HPDE6-E6E7 (cell line): ENCODE data around the gene COA5.

ENCODE experiments used
- DNase-seq: peaks from one replicate; pipeline ENCODE4 v3.0.0; 2011; ENCODE audit warnings: missing footprints; ENCODE audit errors: extremely low spot score

Gene COA5

GRCh38 chr2:98608116-98608961 lies at the start of gene COA5, which contains the start of gene UNC50:
COA5 (minus strand) TSS chr2:98608512; CDS start chr2:98608405, 107 bp downstream.
UNC50 (plus strand) TSS chr2:98608589; CDS start chr2:98609760, 1,171 bp downstream.
- peak; percentile 87 for DNase-seq

GRCh38 chr2:98656800-98657199 lies 48.5 kb upstream of the COA5 start:
- no peak for DNase-seq

GRCh38 chr2:98654699-98655495 lies 46.6 kb upstream of the COA5 start:
- DNase-seq = no peak

GRCh38 chr2:98650998-98651397 lies 42.7 kb upstream of the COA5 start:
- no peak for DNase-seq

- no peak for DNase-seq
Observed at GRCh38 chr2:98649992-98650375, 41.7 kb upstream of the COA5 start.

- peak; percentile 39 for DNase-seq
Observed at GRCh38 chr2:98649135-98649991, 41.1 kb upstream of the COA5 start.

GRCh38 chr2:98648451-98648850 lies 40.1 kb upstream of the COA5 start:
- DNase-seq = no peak

GRCh38 chr2:98647636-98648035 lies 39.3 kb upstream of the COA5 start:
- DNase-seq = no peak

- DNase-seq = no peak
Observed at GRCh38 chr2:98643496-98644100, 35.3 kb upstream of the COA5 start.

GRCh38 chr2:98637401-98638147 lies 29.3 kb upstream of the COA5 start:
- DNase-seq = no peak

- DNase-seq = no peak
Observed at GRCh38 chr2:98634406-98635092, 26.2 kb upstream of the COA5 start.

- no peak for DNase-seq
Observed at GRCh38 chr2:98632351-98632750, 24.0 kb upstream of the COA5 start.

GRCh38 chr2:98623657-98624056 lies 15.3 kb upstream of the COA5 start:
- no peak for DNase-seq

GRCh38 chr2:98617149-98617548 lies 8.8 kb upstream of the COA5 start:
- DNase-seq = no peak

- DNase-seq = no peak
Observed at GRCh38 chr2:98615481-98615880, 7.2 kb upstream of the COA5 start.

- no peak for DNase-seq
Observed at GRCh38 chr2:98614024-98614739, 5.9 kb upstream of the COA5 start.

GRCh38 chr2:98608962-98609604 lies 771 bp upstream of the COA5 start:
- no peak for DNase-seq

- no peak for DNase-seq
Observed at GRCh38 chr2:98607741-98608115, 584 bp downstream of the COA5 start.

GRCh38 chr2:98607104-98607503 lies 1.2 kb downstream of the COA5 start:
- no peak for DNase-seq
